Adrenal gland (tissue), 12 donors: Measurements from ENCODE around the gene USP8. TPM values are rescaled to one million over a fixed set of nuclear protein-coding genes. Genes with fewer than 3 reads are reported as not detected.

Experiments
- DNase-seq, 7 donors: peaks; one replicate each; pipeline ENCODE4 v3.0.0-alpha.2; 2019 to 2020
- H3K27ac ChIP-seq, 5 donors: fragments of 200-600 bp; sonication (generic) in 4 of 5; 1 replicate in 3 of 5; 2 replicates in 2 of 5; pipeline versions ENCODE4 v1.5.1 to v1.8.0; 2016 to 2020; ENCODE audit warnings: mild to moderate bottlenecking in 1 of 5
- H3K27me3 ChIP-seq: fragments of 200-600 bp; 2 replicates; pipeline ENCODE4 v1.8.0; 2021
- H3K36me3 ChIP-seq, 2 donors: fragments of 200-600 bp; replicated peaks in 1 of 2; 1 replicate in 1 of 2; 2 replicates in 1 of 2; pipeline versions ENCODE4 v1.5.1 to v1.8.0; 2018 to 2022
- H3K4me1 ChIP-seq, 2 donors: fragments of 200-600 bp; replicated peaks in 1 of 2; 1 replicate in 1 of 2; 2 replicates in 1 of 2; pipeline versions ENCODE4 v1.5.1 to v1.8.0; 2018 to 2021
- H3K4me3 ChIP-seq, 4 donors: fragments of 200-600 bp; sonication (generic) in 3 of 4; one replicate each; pipeline ENCODE4 v1.5.1; 2016 to 2018
- H3K9me3 ChIP-seq, 3 donors: fragments of 200-600 bp; sonication (generic) in 1 of 3; replicated peaks in 1 of 3; 1 replicate in 2 of 3; 2 replicates in 1 of 3; pipeline versions ENCODE4 v1.5.1 to v1.8.0; 2016 to 2021
- POLR2A ChIP-seq, 2 donors: fragments of 450-650 bp; IDR thresholded peaks; one replicate each; pipeline ENCODE4 v1.6.1; 2017; ENCODE audit warnings: antibody characterized with exemption in 2 of 2, mild to moderate bottlenecking in 2 of 2, moderate library complexity in 1 of 2
- WGBS, 4 donors: extraction: QIAGEN DNeasy Blood & Tissue Kit in 2 of 4; methylation state at CpG; one replicate each; pipeline versions ENCODE4 v1.1.5 to v1.1.7; 2013 to 2017; 5-methylcytosine and 5-hydroxymethylcytosine counted together
- intact Hi-C, 2 donors: fragments of 100-400 bp; cut with DNase I; formaldehyde crosslinking; loops; one replicate each; pipeline versions ENCODE4 v1.14.1 to v1.15.0; 2022 to 2023
- polyA plus RNA-seq, 3 donors: library from polyadenylated mRNA; stranded (reverse); fragments of 200-250 nt in 2 of 3; fragments of 350-450 nt in 1 of 3; fragmentation: Illumina TruSeq in 1 of 3; extraction: RNeasy Lipid Tissue Mini Kit (QIAGEN cat#74804) in 1 of 3; gene quantifications; one replicate each; pipeline ENCODE4 v1.2.3, GENCODE V29; 2013 to 2014
- total RNA-seq, 9 donors: library from RNA; depleted of rRNA in 4 of 9; stranded (reverse); fragments of >200 nt in 4 of 9; fragments of 120-200 nt in 1 of 9; fragmentation: NEBNext Ultra II Directional in 1 of 9; extraction: Animal tissue kit (Norgen Biotek cat#: 25700) in 1 of 9; gene quantifications; one replicate each; pipeline versions ENCODE4 v1.1.0 to v1.2.4, GENCODE V29; 2013 to 2023
- TF ChIP-seq, protein P1 (sequence below), 6 experiments: fragments of 450-650 bp in 4 of 6; fragments of 200-600 bp in 2 of 6; sonication (generic) in 1 of 6; IDR thresholded peaks; 1 replicate in 5 of 6; 2 replicates in 1 of 6; pipeline versions ENCODE4 v1.5.1 to v1.8.0; 2016 to 2021; ENCODE audit warnings: antibody characterized with exemption in 6 of 6, mild to moderate bottlenecking in 2 of 6, moderate library complexity in 1 of 6
- donor health status: healthy with polysubstance abuse.
- donor health status: Bipolar disorder and iron deficiency.
- donor health status: DM: yes; HTN: yes; CAD: no.
- donor health status: DM: no; HTN: no; CAD: no.
- donor health status: DM: no; HTN: no; CAD: no.
- donor health status: DM: yes; HTN: yes; CAD: no.

USP8 gene
- total and polyA plus RNA-seq, 12 donors: 15.4 to 81.6 (median 60.2) TPM

GRCh38 chr15:50411870-50412269 lies 12.3 kb upstream of the USP8 start:
- 60 to 87% (median 71%) methylated on average over 2 of the region's 2 CpGs for WGBS, 4 donors
- no peak overlapping the region for H3K4me3 ChIP-seq
- H3K4me1 ChIP-seq: no peaks in the 10 kb centered on the region
- no peak for DNase-seq
- intact Hi-C loops: no loop called here
- no peaks in the 10 kb centered on the region for H3K27me3 ChIP-seq
- no peaks in the 10 kb centered on the region for H3K36me3 ChIP-seq
- TF ChIP-seq, protein P1, sequence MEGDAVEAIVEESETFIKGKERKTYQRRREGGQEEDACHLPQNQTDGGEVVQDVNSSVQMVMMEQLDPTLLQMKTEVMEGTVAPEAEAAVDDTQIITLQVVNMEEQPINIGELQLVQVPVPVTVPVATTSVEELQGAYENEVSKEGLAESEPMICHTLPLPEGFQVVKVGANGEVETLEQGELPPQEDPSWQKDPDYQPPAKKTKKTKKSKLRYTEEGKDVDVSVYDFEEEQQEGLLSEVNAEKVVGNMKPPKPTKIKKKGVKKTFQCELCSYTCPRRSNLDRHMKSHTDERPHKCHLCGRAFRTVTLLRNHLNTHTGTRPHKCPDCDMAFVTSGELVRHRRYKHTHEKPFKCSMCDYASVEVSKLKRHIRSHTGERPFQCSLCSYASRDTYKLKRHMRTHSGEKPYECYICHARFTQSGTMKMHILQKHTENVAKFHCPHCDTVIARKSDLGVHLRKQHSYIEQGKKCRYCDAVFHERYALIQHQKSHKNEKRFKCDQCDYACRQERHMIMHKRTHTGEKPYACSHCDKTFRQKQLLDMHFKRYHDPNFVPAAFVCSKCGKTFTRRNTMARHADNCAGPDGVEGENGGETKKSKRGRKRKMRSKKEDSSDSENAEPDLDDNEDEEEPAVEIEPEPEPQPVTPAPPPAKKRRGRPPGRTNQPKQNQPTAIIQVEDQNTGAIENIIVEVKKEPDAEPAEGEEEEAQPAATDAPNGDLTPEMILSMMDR (IDR thresholded peaks at IDR 0.05): no peak
- TF ChIP-seq POLR2A (IDR thresholded peaks at IDR 0.05): no peak
- H3K27ac ChIP-seq: no peak overlapping the region
- H3K9me3 ChIP-seq: no peaks in the 10 kb centered on the region

DNA sequence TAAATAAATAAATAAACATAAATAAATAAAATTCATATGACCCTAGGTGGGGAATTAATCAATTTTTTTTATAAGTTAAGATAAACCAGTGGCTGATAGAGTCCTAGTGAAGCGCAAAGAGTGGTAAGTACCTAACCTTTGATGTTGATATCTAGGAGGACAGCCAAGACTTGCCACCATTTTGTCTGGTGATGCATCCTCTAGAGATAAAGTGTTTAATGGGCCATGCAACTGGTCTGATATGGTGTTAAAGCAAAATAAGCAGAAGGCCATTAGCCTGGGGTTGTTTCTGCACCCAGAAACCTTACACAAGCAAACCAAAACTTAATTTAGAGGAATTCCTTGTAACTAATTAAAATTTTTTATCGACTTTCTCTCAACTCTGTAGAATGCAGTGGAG lies 9.6 kb upstream of the USP8 start:
- 91 to 96% (median 94%) methylated on average over 2 of the region's 2 CpGs for WGBS, 4 donors
- Histone ChIP-seq H3K36me3 (no peaks in the 10 kb centered on the region), H3K27ac (no peak overlapping the region), H3K4me1 (no peaks in the 10 kb centered on the region), H3K27me3 (no peaks in the 10 kb centered on the region), H3K9me3 (no peaks in the 10 kb centered on the region), H3K4me3 (no peak overlapping the region)
- intact Hi-C loops: no loop called here
- TF ChIP-seq POLR2A (IDR thresholded peaks at IDR 0.05): no peak
- TF ChIP-seq, protein P1 (IDR thresholded peaks at IDR 0.05): no peak
- DNase-seq: no peak

DNA sequence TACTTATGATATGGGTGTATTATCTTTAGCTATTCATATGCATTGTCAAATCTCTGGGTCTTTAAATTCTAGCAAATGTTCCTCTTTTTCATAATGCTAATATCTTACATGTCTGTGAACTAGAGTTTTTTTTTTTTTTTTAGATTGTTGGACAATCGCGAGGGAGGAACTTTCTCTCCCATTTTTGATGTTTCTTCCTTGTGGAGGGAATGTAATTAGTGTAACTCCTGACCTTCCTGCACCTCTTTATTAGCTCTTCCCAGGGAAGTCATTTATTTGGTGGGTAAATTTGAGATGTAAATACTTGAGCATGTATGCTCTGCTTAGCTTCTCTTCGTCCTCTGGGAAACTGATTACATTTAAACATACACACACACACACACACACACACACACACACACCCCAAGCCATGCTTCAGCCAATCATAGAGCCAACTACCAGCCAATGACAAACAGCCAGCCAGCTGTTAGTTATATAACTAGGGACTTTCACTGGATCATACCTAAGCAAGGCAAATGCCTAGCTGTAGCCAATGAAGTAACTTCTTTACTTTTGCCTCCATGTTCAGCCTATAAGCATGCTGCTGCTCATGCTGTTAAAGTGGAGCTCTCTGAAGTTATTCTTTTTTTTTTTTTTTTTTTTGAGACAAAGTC lies 8.3 kb upstream of the USP8 start:
- DNase-seq: no peak
- WGBS, 4 donors: 55 to 74% (median 69%) methylated on average over 3 of the region's 3 CpGs
- TF ChIP-seq, protein P1 (IDR thresholded peaks at IDR 0.05): no peak
- TF ChIP-seq POLR2A (IDR thresholded peaks at IDR 0.05): no peak
- Histone ChIP-seq H3K4me1 (no peaks in the 10 kb centered on the region), H3K27ac (no peak overlapping the region), H3K36me3 (no peaks in the 10 kb centered on the region), H3K9me3 (no peaks in the 10 kb centered on the region), H3K4me3 (no peak overlapping the region), H3K27me3 (no peaks in the 10 kb centered on the region)
- intact Hi-C loops: no loop called here

GRCh38 chr15:50416890-50417289 lies 7.3 kb upstream of the USP8 start:
- 77 to 92% (median 90%) methylated on average over 1 of the region's 1 CpG for WGBS, 4 donors

More at GRCh38 chr15:50416890-50417289, 7.3 kb upstream of the USP8 start:
- Histone ChIP-seq H3K27me3 (no peaks in the 10 kb centered on the region), H3K27ac (no peak overlapping the region), H3K4me3 (no peak overlapping the region), H3K9me3 (no peaks in the 10 kb centered on the region), H3K36me3 (no peaks in the 10 kb centered on the region), H3K4me1 (no peaks in the 10 kb centered on the region)
- intact Hi-C loops: no loop called here
- no peak for DNase-seq
- no peak for TF ChIP-seq POLR2A (IDR thresholded peaks at IDR 0.05)
- TF ChIP-seq, protein P1 (IDR thresholded peaks at IDR 0.05): no peak
